Stimulated activated effector memory CD8-positive, alpha-beta T cell treated with anti-CD3 and anti-CD28 coated beads, Interleukin-12 subunit alpha, Interleukin-12 subunit beta, amount 100 ng/mL, for 72 hours (primary cell): ENCODE results near the gene MYH3.

ENCODE experiments used
- ATAC-seq: fragments of 150-1000 bp; cut with Tn5 transposase; 2 replicates; pipeline ENCODE4 v1.10.0; 2021
- DNase-seq, 2 donors: peaks; one replicate each; pipeline ENCODE4 v3.0.0; 2021 to 2022; ENCODE audit warnings: low spot score in 2 of 2
- H3K27ac Mint-ChIP-seq: one replicate; pipeline ENCODE4 v1.8.0; 2022; ENCODE audit warnings: mild to moderate bottlenecking, mixed read lengths
- H3K36me3 Mint-ChIP-seq: one replicate; pipeline ENCODE4 v1.8.0; 2022; ENCODE audit warnings: mild to moderate bottlenecking, mixed read lengths
- H3K4me1 Mint-ChIP-seq: one replicate; pipeline ENCODE4 v1.8.0; 2022; ENCODE audit warnings: mixed read lengths
- H3K4me3 Mint-ChIP-seq: one replicate; pipeline ENCODE4 v1.8.0; 2022; ENCODE audit warnings: mild to moderate bottlenecking, mixed read lengths
- H3K9me3 Mint-ChIP-seq: one replicate; pipeline ENCODE4 v1.8.0; 2022; ENCODE audit warnings: mixed read lengths

Gene MYH3

DNA sequence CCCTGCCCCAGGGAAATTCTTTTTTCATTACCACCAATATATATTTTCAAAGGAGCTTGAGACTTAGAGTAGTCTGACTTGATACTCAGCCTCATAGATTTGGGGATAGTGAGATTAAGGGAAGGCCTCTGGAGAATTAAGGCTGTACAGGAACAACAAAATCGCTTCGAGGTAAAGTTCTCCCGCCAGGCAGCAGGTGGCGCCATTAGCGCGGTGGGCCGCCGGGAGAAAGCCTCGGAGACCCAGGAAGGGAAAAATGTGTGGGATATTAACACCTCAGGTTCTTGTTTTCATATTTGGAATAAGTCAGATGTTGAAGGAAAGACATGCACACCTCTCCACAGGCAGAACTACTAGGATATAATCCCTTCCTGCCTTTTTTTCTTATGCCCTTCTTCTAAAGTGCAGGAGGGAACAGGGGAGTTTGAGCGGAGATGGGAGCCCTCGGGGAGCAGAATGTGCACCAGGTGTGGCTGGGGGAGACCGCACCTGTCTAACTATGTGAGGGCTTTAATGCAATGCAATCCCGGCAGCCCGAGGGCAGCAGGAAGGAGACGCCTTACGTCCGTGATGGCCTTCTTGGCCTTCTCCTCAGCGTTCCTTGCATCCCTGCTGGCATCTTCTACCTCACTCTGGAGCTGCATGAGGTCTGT is 25.9 kb downstream of the MYH3 start:
- no peak overlapping the region for H3K4me3 Mint-ChIP-seq
- ATAC-seq (no peak), DNase-seq (peak in 1 of 2 donors; percentile 21)
- no peak overlapping the region for H3K27ac Mint-ChIP-seq
- no peaks in the 10 kb centered on the region for H3K4me1 Mint-ChIP-seq
- no peaks in the 10 kb centered on the region for H3K36me3 Mint-ChIP-seq
- no peaks in the 10 kb centered on the region for H3K9me3 Mint-ChIP-seq

DNA sequence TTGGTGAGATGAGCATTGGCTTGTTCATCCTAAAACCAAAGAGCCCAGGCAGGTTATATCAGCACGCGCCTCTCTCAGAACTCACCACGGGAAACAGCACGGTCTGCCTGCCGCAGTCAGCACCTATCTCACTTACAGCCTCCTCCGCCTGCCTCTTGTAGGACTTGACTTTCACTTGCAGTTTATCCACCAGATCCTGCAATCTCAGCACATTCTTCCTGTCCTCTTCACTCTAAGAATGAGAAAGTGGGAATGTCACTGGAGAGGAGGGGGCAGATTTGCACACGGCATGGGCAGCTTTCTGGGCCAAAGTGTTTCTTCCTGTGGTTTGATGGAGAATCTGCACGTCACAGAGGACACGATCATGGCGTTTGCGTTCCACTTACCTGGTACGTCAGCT is 27.4 kb downstream of the MYH3 start:
- ATAC-seq, result no peak
- Mint-ChIP-seq H3K36me3 (no peaks in the 10 kb centered on the region), H3K9me3 (no peaks in the 10 kb centered on the region)

DNA sequence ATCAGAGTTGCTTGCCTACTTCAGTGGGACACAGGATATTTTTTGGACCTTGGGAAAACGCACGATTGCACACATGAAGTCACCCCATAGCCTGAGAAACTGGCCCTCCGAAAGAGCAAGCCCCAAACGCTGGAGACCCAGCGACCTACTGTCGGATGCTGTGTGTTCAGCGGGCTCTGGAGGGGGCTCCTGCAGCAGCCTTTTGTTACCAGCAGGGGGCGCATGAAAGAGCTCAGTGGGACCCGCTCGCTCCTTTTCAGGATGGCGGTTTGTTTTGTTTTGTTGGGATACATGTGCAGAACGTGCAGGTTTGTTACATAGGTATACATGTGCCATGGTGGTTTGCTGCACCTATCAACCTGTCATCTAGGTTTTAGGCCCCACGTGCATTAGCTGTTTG is 28.4 kb downstream of the MYH3 start:
- Mint-ChIP-seq H3K4me3 (no peak overlapping the region), H3K9me3 (no peaks in the 10 kb centered on the region), H3K36me3 (no peaks in the 10 kb centered on the region), H3K4me1 (no peaks in the 10 kb centered on the region), H3K27ac (no peak overlapping the region)
- no peak for DNase-seq
- ATAC-seq, result no peak

More for the DNA sequence above, 27.4 kb downstream of the MYH3 start:
- no peak for DNase-seq
- H3K4me1 Mint-ChIP-seq, result no peaks in the 10 kb centered on the region
- no peak overlapping the region for H3K4me3 Mint-ChIP-seq
- H3K27ac Mint-ChIP-seq, result no peak overlapping the region

DNA sequence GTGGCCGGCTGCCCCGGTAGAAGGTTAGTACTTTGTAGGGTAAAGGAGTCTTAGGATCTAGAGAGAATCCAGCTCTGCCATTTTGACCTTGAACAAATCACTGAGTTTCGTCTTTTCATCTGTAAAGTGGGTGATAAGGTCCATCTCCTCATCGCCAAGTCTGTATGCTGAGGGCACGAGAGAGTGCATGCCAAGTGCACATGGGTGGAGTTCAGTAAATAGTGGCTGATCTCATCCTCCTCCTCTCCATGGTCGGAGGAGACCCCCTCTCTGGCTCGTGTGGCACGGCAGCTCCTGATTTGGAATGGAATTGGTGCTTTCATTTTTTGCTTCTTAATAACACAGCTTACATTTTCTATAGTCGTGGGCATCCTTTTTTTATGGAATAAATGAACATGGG is 30.7 kb downstream of the MYH3 start:
- Mint-ChIP-seq H3K4me1 (no peaks in the 10 kb centered on the region), H3K27ac (no peak overlapping the region), H3K4me3 (no peak overlapping the region), H3K36me3 (no peaks in the 10 kb centered on the region), H3K9me3 (no peaks in the 10 kb centered on the region)
- ATAC-seq (no peak), DNase-seq (no peak)

DNA sequence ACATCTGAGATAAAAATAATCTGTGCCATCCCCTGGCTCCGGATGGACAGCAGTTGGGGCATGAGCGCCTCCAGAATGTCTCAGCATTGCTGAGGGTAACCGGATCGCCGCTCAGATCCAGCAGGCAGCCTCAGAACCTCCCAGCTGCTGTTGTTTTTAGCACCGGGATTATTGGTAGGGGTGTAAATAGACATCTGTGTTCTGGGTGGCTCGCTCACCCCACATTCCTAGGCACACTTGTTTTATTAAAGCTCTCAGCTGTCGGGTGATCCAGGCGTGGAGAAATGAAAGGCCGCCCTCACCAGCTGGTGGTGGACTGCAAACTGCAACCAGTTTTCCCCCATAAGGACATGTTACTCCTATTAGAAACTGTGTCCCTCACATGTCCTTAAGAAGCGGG is 32.1 kb downstream of the MYH3 start:
- ATAC-seq (no peak), DNase-seq (no peak)
- Mint-ChIP-seq H3K9me3 (no peaks in the 10 kb centered on the region), H3K4me3 (no peak overlapping the region), H3K4me1 (no peaks in the 10 kb centered on the region), H3K36me3 (no peaks in the 10 kb centered on the region), H3K27ac (no peak overlapping the region)

- Mint-ChIP-seq H3K4me3 (no peak overlapping the region), H3K4me1 (no peaks in the 10 kb centered on the region), H3K27ac (no peak overlapping the region)
Observed at GRCh38 chr17:10623737-10624338, 33.3 kb downstream of the MYH3 start.

GRCh38 chr17:10622617-10623485 is 34.3 kb downstream of the MYH3 start:
- ATAC-seq, result no peak
- Mint-ChIP-seq H3K27ac (no peak overlapping the region), H3K36me3 (no peaks in the 10 kb centered on the region), H3K4me3 (no peak overlapping the region), H3K4me1 (no peaks in the 10 kb centered on the region), H3K9me3 (no peaks in the 10 kb centered on the region)
- DNase-seq, result no peak

More at GRCh38 chr17:10623737-10624338, 33.3 kb downstream of the MYH3 start:
- no peak for DNase-seq
- no peak for ATAC-seq
- Mint-ChIP-seq H3K36me3 (no peaks in the 10 kb centered on the region), H3K9me3 (no peaks in the 10 kb centered on the region)

- no peaks in the 10 kb centered on the region for H3K4me1 Mint-ChIP-seq
- no peaks in the 10 kb centered on the region for H3K36me3 Mint-ChIP-seq
- H3K4me3 Mint-ChIP-seq, result no peak overlapping the region
- DNase-seq, result no peak
- no peak for ATAC-seq
- no peak overlapping the region for H3K27ac Mint-ChIP-seq
- no peaks in the 10 kb centered on the region for H3K9me3 Mint-ChIP-seq
Observed at GRCh38 chr17:10621397-10621796, 35.7 kb downstream of the MYH3 start.

GRCh38 chr17:10620823-10621222 is 36.3 kb downstream of the MYH3 start:
- Mint-ChIP-seq H3K27ac (no peak overlapping the region), H3K4me3 (no peak overlapping the region), H3K9me3 (no peaks in the 10 kb centered on the region), H3K36me3 (no peaks in the 10 kb centered on the region), H3K4me1 (no peaks in the 10 kb centered on the region)
- no peak for DNase-seq
- ATAC-seq, result no peak

- no peak overlapping the region for H3K4me3 Mint-ChIP-seq
- DNase-seq, result peak; percentile 42 to 71
- no peaks in the 10 kb centered on the region for H3K9me3 Mint-ChIP-seq
- H3K27ac Mint-ChIP-seq, result no peak overlapping the region
- no peaks in the 10 kb centered on the region for H3K4me1 Mint-ChIP-seq
- peak; percentile 83 for ATAC-seq
- no peaks in the 10 kb centered on the region for H3K36me3 Mint-ChIP-seq
Observed at GRCh38 chr17:10618202-10618635, 38.9 kb downstream of the MYH3 start.

GRCh38 chr17:10617120-10617505 is 40.0 kb downstream of the MYH3 start:
- Mint-ChIP-seq H3K27ac (no peak overlapping the region), H3K36me3 (no peaks in the 10 kb centered on the region), H3K4me3 (no peak overlapping the region), H3K9me3 (no peaks in the 10 kb centered on the region), H3K4me1 (no peaks in the 10 kb centered on the region)
- ATAC-seq, result no peak
- no peak for DNase-seq

- peak; percentile 67 for ATAC-seq
- peak; percentile 60 to 89 for DNase-seq
- Mint-ChIP-seq H3K4me3 (no peak overlapping the region), H3K9me3 (no peaks in the 10 kb centered on the region), H3K27ac (no peak overlapping the region), H3K4me1 (no peaks in the 10 kb centered on the region), H3K36me3 (no peaks in the 10 kb centered on the region)
Observed at GRCh38 chr17:10616502-10617119, 40.5 kb downstream of the MYH3 start.

DNA sequence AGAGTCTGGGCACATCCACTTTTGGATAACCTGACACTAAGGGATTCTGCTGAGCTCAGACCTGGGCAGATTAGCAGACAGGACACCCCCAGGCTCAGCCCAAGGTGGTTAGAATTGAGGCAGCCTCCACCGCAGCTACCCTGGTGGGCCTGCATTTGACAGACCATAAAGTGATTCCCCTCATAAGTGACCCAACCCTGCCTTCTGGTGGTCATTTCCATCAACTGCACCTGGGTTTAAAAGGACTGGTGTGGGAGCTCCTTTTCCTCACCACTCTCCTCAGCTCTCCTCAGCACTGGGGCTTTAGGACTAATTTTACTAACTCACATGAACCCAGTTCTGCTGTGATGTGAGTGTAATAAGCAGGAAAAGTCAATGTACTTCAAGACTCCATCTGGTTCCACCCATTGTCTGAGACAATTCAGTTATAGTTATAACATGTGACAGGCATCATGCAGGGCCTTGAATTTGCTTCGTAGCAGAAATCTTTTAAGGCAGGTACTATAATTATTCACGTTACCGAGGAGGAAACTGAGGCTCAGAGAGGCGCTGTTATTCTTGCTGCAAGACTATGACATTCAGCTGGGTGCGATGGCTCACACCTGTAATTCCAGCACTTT is 42.5 kb downstream of the MYH3 start:
- Mint-ChIP-seq H3K9me3 (no peaks in the 10 kb centered on the region), H3K4me3 (no peak overlapping the region), H3K36me3 (no peaks in the 10 kb centered on the region), H3K4me1 (no peaks in the 10 kb centered on the region), H3K27ac (no peak overlapping the region)
- ATAC-seq (no peak), DNase-seq (peak in 1 of 2 donors; percentile 58)

DNA sequence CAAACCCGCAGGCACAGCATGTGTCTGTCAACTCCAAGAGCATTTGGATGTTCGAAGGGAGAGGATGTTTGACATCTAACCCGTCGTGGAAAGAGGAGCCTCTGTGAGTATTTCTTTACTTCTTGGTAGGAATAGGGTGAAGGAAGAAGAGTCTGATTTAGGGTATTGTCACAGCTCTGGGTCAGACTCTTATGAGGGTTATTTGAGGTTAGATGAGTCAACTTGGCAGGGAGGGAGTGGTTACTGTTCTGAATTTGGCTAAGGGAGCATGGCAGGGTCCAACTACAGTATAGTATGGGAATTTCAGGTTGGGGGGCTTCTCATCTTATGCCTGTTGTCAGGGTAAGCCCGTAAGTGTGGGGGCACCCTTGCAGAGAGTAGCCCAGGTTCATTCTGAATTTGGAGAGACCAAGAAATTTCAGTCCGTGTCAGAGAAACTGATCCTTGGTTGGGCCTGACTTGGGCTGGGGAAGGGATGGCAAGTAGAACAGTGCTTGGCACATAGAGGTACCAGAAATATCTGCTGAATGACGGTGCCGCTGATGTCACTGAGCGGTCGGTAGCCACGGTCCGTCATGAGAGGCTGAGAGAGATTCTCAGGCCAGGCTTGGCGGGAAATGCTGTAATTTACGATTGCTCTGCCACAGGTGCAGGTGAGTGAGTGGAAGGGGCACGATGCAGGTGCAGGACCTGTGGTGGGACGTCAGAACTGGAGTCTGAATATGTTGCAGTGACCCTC is 43.2 kb downstream of the MYH3 start:
- H3K36me3 Mint-ChIP-seq, result no peaks in the 10 kb centered on the region
- no peaks in the 10 kb centered on the region for H3K4me1 Mint-ChIP-seq
- H3K27ac Mint-ChIP-seq, result no peak overlapping the region
- H3K9me3 Mint-ChIP-seq, result no peaks in the 10 kb centered on the region
- no peak overlapping the region for H3K4me3 Mint-ChIP-seq
- ATAC-seq (no peak), DNase-seq (no peak)
